ENCODE results near the gene DKC1.

DNA sequence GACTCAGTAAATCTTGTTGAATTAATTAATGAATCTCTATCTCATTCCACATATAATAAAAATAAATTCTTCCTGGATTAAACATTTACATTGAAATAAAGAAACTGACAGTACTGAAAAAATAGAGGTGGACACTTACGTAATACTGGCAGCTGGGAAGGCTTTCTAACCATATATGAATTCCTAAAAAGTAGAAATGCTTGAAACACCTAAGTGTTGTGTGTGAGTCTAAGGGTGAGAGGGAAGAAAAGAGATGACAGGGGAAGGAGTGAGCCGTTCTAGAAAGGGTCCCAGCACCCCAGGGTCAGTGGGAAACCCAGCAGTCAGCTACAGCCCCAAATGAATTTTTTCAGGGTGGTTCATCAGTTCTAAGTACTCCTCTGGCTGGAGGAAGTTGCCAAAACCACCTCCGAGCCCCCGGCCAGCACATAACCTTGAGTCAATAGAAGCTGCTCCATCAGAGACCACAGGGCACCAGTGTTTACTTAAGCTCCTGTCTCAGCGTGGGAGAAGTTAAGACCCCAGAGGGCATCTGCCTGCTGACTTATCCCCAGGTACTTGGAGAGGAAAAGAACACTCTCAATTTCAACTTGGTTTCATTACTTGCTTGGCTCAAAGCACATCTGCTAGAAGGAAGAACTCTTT, 30.1 kb upstream of the DKC1 start:
- TF ChIP-seq CTCF (IDR thresholded peaks at IDR 0.05; ENCODE audit: extremely low read depth in 1 of 2, insufficient read depth in 1 of 2, low read depth in 1 of 2, low read length in 2 of 2), result no peak
- no peak for TF ChIP-seq EZH2 (IDR thresholded peaks at IDR 0.05; ENCODE audit: borderline replicate concordance, low read depth, low read length, severe bottlenecking)
- TF ChIP-seq POLR2A (IDR thresholded peaks at IDR 0.05; ENCODE audit: low read depth, low read length), result no peak
- no peak for TF ChIP-seq JUN (IDR thresholded peaks at IDR 0.05; ENCODE audit: borderline replicate concordance, insufficient read depth, insufficient read length, low read depth)
- TF ChIP-seq MYC (IDR thresholded peaks at IDR 0.05; ENCODE audit: low read depth, low read length), result no peak
- TF ChIP-seq POLR2AphosphoS5 (IDR thresholded peaks at IDR 0.05; ENCODE audit: insufficient read depth, low read depth, low read length), result no peak
- TF ChIP-seq, protein P1, sequence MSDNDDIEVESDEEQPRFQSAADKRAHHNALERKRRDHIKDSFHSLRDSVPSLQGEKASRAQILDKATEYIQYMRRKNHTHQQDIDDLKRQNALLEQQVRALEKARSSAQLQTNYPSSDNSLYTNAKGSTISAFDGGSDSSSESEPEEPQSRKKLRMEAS (IDR thresholded peaks at IDR 0.05; ENCODE audit: insufficient read depth, insufficient read length), result no peak
- TF ChIP-seq FOS (IDR thresholded peaks at IDR 0.05; ENCODE audit: borderline replicate concordance, insufficient read depth, low read length), result no peak
- no peak for TF ChIP-seq GATA2 (IDR thresholded peaks at IDR 0.05; ENCODE audit: insufficient read depth, insufficient read length, low read depth, low read length)

All from endothelial cell of umbilical vein (primary cell).